Neural cell (in vitro differentiated cells): ENCODE results near the gene PRKG1.

Experiments
- CTCF ChIP-seq: fragments of 450-650 bp; IDR thresholded peaks from 2 replicates; pipeline ENCODE4 v1.5.1; 2014; ENCODE audit warnings: antibody characterized with exemption, mild to moderate bottlenecking, moderate library complexity; ENCODE audit not compliant: poor library complexity, severe bottlenecking
- MXI1 ChIP-seq: fragments of 450-650 bp; conservative IDR thresholded peaks from 2 replicates; pipeline ENCODE4 v1.6.1; 2014; ENCODE audit warnings: antibody characterized with exemption, mild to moderate bottlenecking; ENCODE audit not compliant: poor library complexity, severe bottlenecking

- TF ChIP-seq MXI1 (no peak), CTCF (no peak)
Measured at GRCh38 chr10:51300617-51301304, 226.5 kb downstream of the PRKG1 start.
